Measurements from ENCODE around the gene PUDP. TPM values are rescaled to one million over a fixed set of nuclear protein-coding genes. Genes with fewer than 3 reads are reported as not detected.

Gene PUDP
- total RNA-seq, 4 donors from 2014 or later: 5.3 to 16.1 (median 5.6) TPM

DNA sequence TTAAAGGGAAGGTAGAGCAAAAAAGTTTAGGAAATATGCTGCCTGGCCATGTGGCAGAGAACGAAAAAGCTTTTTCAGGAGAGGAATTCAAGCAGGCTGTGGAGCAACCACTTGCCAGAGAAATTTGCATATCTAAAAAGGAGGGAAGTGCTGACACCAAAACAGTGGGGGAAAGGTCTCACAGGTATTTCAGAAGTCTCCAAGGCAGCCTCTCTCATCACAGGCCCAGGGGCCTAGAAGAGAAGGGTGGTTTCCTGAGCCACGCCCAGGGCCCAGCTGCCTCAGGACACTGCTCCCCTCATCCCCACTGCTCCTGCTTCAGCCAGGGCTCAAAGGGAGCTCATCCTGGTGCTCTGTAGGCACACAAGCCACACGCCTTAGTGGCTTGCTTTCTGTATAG lies 30.4 kb downstream of the PUDP start:
- WGBS: 90% methylated on average over 3 of the region's 3 CpGs
- no peaks in the 10 kb centered on the region for H3K4me1 ChIP-seq
- H3K27me3 ChIP-seq: no peaks in the 10 kb centered on the region
- H3K9me3 ChIP-seq: no peaks in the 10 kb centered on the region
- no peak for DNase-seq (ENCODE audit: low spot score in 2 of 2)
- no peaks in the 10 kb centered on the region for H3K36me3 ChIP-seq
- no peak overlapping the region for H3K4me3 ChIP-seq
- H3K27ac ChIP-seq: no peak overlapping the region
- TF ChIP-seq POLR2AphosphoS5 (IDR thresholded peaks at IDR 0.05): no peak
- TF ChIP-seq EP300 (IDR thresholded peaks at IDR 0.05): no peak
- TF ChIP-seq, protein P1, sequence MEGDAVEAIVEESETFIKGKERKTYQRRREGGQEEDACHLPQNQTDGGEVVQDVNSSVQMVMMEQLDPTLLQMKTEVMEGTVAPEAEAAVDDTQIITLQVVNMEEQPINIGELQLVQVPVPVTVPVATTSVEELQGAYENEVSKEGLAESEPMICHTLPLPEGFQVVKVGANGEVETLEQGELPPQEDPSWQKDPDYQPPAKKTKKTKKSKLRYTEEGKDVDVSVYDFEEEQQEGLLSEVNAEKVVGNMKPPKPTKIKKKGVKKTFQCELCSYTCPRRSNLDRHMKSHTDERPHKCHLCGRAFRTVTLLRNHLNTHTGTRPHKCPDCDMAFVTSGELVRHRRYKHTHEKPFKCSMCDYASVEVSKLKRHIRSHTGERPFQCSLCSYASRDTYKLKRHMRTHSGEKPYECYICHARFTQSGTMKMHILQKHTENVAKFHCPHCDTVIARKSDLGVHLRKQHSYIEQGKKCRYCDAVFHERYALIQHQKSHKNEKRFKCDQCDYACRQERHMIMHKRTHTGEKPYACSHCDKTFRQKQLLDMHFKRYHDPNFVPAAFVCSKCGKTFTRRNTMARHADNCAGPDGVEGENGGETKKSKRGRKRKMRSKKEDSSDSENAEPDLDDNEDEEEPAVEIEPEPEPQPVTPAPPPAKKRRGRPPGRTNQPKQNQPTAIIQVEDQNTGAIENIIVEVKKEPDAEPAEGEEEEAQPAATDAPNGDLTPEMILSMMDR (IDR thresholded peaks at IDR 0.05): no peak
- no peak for TF ChIP-seq POLR2A (IDR thresholded peaks at IDR 0.05)

DNA sequence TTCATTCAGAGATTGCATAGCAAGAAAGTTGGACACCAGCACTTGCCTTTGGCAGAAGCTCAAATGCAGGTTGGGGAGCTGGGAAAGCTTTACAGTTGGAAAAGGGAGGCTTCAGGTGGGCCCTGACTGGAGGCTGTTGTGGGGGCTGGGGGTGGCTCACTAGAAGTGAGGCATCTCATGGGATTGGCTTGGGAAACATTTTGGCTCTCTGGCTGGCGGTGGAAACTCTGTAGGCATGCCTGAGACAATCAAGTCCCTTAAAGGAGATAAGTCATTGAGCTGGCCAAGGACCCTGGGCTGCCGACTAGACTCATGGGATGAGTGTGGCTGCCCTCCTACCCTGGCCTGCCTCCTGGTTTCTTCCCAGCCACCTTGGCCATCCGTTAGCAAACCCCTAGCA lies 31.9 kb downstream of the PUDP start:
- DNase-seq (ENCODE audit: low spot score in 2 of 2): no peak
- H3K9me3 ChIP-seq: no peaks in the 10 kb centered on the region
- 79% methylated on average over 2 of the region's 3 CpGs for WGBS
- H3K27me3 ChIP-seq: no peaks in the 10 kb centered on the region
- TF ChIP-seq EP300 (IDR thresholded peaks at IDR 0.05): no peak
- no peak overlapping the region for H3K27ac ChIP-seq
- H3K36me3 ChIP-seq: no peaks in the 10 kb centered on the region
- H3K4me1 ChIP-seq: no peaks in the 10 kb centered on the region
- H3K4me3 ChIP-seq: no peak overlapping the region

DNA sequence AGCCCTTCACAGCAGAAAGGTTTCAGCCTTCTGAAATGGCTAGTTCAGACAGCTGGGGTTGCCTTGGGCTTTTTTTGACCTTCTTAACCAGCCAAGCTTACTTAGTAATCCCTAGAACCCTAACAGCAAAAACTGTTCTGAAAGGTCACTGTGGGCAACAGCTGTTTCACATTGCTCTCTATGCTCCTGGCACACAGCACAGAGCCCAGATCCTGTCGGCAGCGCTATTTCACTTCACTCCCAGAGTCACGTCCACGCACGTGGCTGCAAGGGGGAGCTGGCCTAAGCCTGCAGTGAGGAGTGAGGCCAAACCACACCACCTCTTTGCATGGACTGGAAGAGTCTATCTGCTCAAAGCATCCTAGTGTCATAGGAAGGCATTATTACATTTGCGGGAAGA lies 32.4 kb downstream of the PUDP start:
- Histone ChIP-seq H3K27ac (no peak overlapping the region), H3K36me3 (no peaks in the 10 kb centered on the region), H3K4me1 (no peaks in the 10 kb centered on the region), H3K27me3 (no peaks in the 10 kb centered on the region), H3K9me3 (no peaks in the 10 kb centered on the region), H3K4me3 (no peak overlapping the region)
- no peak for DNase-seq (ENCODE audit: low spot score in 2 of 2)
- 33% methylated on average over 6 of the region's 6 CpGs for WGBS
- TF ChIP-seq POLR2A (IDR thresholded peaks at IDR 0.05) (no peak), EP300 (IDR thresholded peaks at IDR 0.05) (no peak)

GRCh38 chrX:7112071-7112470 lies 35.9 kb downstream of the PUDP start:
- TF ChIP-seq EP300 (IDR thresholded peaks at IDR 0.05) (no peak), POLR2A (IDR thresholded peaks at IDR 0.05) (no peak), POLR2AphosphoS5 (IDR thresholded peaks at IDR 0.05) (no peak)
- TF ChIP-seq, protein P1 (IDR thresholded peaks at IDR 0.05): no peak

DNA sequence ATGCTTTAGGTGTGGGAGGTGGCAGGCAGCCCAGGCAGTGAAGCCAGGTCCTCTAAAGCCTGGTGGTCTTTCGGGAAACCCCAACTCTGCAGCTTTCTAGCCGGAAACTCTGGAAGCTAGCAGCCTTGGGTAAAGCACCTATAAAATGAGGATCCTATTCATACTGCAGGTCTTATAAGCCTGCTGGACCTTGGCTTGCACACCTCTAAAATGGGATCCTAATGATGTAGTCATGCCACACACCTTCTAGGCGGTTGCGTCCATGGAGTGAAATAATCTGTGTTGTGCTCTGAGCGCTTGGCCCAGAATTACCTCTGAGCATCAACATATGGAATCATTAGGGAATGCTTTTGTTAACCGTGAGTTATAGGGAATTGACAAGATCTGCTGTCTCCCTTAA lies 36.4 kb downstream of the PUDP start:
- peaks cover 6% of the 10 kb centered on the region for H3K4me1 ChIP-seq
- no peak overlapping the region for H3K27ac ChIP-seq
- no peaks in the 10 kb centered on the region for H3K36me3 ChIP-seq
- WGBS: 98% methylated on average over 6 of the region's 6 CpGs
- TF ChIP-seq EP300 (IDR thresholded peaks at IDR 0.05): no peak
- H3K9me3 ChIP-seq: no peaks in the 10 kb centered on the region
- DNase-seq (ENCODE audit: low spot score in 2 of 2): no peak
- H3K27me3 ChIP-seq: no peaks in the 10 kb centered on the region
- H3K4me3 ChIP-seq: no peak overlapping the region

More at GRCh38 chrX:7112071-7112470, 35.9 kb downstream of the PUDP start:
- Histone ChIP-seq H3K4me1 (peaks cover 6% of the 10 kb centered on the region), H3K27ac (no peak overlapping the region), H3K4me3 (no peak overlapping the region), H3K9me3 (no peaks in the 10 kb centered on the region), H3K36me3 (no peaks in the 10 kb centered on the region), H3K27me3 (no peaks in the 10 kb centered on the region)
- WGBS: 96% methylated on average over 7 of the region's 7 CpGs
- no peak for DNase-seq (ENCODE audit: low spot score in 2 of 2)

- H3K27ac ChIP-seq: no peak overlapping the region
- no peak overlapping the region for H3K4me3 ChIP-seq
- H3K36me3 ChIP-seq: no peaks in the 10 kb centered on the region
- no peak for DNase-seq (ENCODE audit: low spot score in 2 of 2)
- TF ChIP-seq POLR2A (IDR thresholded peaks at IDR 0.05): no peak
- peaks cover 6% of the 10 kb centered on the region for H3K4me1 ChIP-seq
- H3K27me3 ChIP-seq: no peaks in the 10 kb centered on the region
- WGBS: 66% methylated on average over 5 of the region's 5 CpGs
- no peaks in the 10 kb centered on the region for H3K9me3 ChIP-seq
Measured at GRCh38 chrX:7110821-7111276, 37.1 kb downstream of the PUDP start.

- TF ChIP-seq, protein P1 (IDR thresholded peaks at IDR 0.05): no peak
- TF ChIP-seq POLR2A (IDR thresholded peaks at IDR 0.05) (no peak), EP300 (IDR thresholded peaks at IDR 0.05) (no peak), POLR2AphosphoS5 (IDR thresholded peaks at IDR 0.05) (no peak)
- Histone ChIP-seq H3K4me1 (peaks cover 6% of the 10 kb centered on the region), H3K27ac (no peak overlapping the region), H3K9me3 (no peaks in the 10 kb centered on the region), H3K36me3 (no peaks in the 10 kb centered on the region), H3K27me3 (no peaks in the 10 kb centered on the region), H3K4me3 (no peak overlapping the region)
- no peak for DNase-seq (ENCODE audit: low spot score in 2 of 2)
- 86% methylated on average over 12 of the region's 12 CpGs for WGBS
Measured at GRCh38 chrX:7109838-7110793, 37.8 kb downstream of the PUDP start.
